Hindlimb muscle (tissue), 1 donor: Measurements from ENCODE around the gene EIF3I. TPM values are rescaled to one million over a fixed set of nuclear protein-coding genes. Genes with fewer than 3 reads are reported as not detected.

Experiments
- DNase-seq: peaks from one replicate; pipeline ENCODE4 v3.0.0-alpha.2; 2013
- polyA plus RNA-seq: library from polyadenylated mRNA; unstranded; fragments of 120-200 nt; gene quantifications from one replicate; pipeline ENCODE4 v1.2.1, GENCODE V29; 2013; ENCODE audit not compliant: insufficient read length

The EIF3I gene
- polyA plus RNA-seq, 1 donor = 149 TPM

- DNase-seq = no peak
Measured at GRCh38 chr1:32198237-32199042, 23.8 kb upstream of the EIF3I start.

DNA sequence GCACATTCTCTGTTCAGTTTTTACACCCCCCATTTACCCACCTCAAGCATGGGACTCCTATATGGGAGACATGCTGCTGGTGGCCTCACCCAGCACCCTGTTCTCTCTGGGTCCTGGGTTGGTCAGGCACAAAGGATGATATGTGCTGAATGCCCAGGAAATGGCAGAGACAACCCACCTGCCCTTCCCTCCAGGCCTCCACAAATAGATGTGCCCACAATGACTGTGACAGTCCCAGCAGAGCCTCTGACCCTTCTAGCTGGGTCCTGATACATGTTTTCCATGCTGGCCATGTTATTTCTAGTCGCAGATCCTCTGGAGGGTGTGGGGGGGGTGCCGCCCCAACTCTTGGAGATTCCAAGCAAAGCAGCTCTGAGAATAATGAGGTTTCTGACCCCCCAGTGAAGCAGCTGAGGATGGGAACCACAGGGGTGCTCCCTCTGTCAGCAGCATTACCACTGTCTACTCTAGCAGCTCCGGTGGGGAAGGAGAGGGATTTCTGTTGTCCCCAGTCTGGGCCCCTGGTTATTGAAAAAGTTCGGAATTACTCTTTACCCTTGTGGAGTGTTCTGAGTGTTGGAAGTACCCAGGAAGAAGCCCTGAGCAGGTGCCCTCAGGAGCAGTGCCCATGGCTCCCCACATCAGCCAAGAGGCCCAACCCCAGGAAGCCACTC, 23.0 kb upstream of the EIF3I start:
- no peak for DNase-seq

- DNase-seq = peak; percentile 45
Measured at GRCh38 chr1:32199717-32200072, 22.5 kb upstream of the EIF3I start.

GRCh38 chr1:32200226-32201010, 21.8 kb upstream of the EIF3I start, which contains the start of gene CCDC28B:
TSS of gene CCDC28B (plus strand) at chr1:32200595. CDS start at chr1:32201936, 1,341 bp downstream.
- DNase-seq = peak; percentile 87

DNA sequence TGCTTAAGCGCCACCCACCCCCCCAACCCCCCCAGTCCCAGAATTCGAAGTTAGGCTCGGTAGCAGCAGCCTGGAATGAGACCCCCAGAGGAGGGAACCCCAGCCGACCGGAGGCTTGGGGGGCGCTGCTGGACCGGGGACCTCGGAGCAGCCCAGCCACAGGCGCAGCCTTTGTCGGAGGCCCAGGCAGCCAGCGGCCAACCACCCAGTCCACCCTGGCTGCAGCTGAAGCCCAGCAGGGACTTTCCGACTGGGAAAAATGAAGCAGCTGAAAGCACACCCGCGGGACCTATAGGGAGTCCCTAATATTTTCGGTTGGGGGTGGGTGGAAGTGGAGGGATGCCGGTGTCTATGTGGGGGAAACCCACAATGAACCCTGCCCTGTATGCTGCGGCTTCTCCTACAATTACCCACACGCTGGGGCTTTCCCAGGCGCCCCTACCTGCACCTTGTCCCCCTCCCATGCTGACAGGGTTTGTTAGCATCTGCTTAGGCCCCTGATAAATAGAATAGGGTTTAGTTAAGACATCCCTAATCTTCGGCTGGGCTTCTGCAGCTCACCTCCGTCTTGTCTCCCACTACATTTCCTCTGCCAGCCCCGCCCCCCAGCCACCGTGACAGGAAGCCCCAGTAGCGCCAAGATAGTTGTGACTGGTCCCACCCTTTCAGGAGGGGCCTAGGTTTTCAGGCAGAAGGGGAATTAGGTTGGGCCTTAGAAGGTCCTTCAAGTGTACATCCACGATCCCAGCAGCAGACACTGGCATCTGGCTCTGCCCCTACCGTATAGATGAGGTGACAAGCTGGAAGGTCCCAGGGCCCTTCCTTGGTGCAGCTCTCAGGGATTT, 21.0 kb upstream of the EIF3I start:
- peak; percentile 77 for DNase-seq

DNA sequence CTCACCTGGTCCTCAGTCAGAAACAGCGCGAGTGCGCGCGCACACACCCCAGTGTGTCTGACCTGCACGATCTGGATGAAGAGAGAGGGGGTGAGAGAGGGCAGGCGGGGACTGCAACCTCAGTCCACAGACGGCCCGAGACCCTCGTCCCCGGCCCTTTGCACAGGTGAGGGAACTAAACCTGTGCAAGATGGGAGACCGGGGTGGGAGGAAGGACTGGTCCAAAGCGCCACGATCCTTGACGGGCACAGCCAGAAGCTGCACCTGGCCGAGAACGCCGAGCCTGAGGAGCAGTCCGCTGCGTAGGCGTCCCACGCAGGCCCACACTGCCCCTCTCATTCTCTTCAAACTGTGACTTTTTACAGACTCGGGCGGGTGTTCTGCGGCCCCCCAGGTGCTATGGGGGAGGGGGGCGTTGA, 17.3 kb upstream of the EIF3I start:
- no peak for DNase-seq

GRCh38 chr1:32205401-32206370, 16.5 kb upstream of the EIF3I start, which contains the start of gene IQCC:
TSS of gene IQCC (plus strand) at chr1:32205671. CDS start at chr1:32205682, 11 bp downstream.
- peak; percentile 88 for DNase-seq

- DNase-seq = no peak
Measured at GRCh38 chr1:32208469-32208868, 13.7 kb upstream of the EIF3I start.

DNA sequence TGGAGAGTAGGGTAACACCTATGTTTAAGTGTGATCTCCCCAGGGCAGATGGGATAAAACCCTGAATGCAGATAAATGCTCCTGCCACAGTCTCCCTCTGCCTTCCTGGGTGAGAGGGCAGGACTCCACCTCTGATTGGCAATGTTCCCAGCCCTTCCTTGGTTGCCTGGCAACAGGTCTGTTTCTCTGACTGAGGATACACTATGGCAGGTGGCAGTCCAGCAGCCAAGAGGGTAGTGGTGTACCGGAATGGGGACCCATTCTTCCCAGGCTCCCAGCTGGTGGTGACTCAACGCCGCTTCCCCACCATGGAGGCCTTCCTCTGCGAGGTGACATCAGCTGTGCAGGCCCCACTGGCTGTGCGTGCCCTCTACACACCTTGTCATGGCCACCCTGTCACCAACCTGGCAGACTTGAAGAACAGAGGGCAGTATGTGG, 13.3 kb upstream of the EIF3I start, which contains the start of gene DCDC2B:
Gene DCDC2B (plus strand): TSS at position 199 of the 438 bp plus-strand sequence. CDS start 5 bp downstream, at position 204.
- no peak for DNase-seq

DNA sequence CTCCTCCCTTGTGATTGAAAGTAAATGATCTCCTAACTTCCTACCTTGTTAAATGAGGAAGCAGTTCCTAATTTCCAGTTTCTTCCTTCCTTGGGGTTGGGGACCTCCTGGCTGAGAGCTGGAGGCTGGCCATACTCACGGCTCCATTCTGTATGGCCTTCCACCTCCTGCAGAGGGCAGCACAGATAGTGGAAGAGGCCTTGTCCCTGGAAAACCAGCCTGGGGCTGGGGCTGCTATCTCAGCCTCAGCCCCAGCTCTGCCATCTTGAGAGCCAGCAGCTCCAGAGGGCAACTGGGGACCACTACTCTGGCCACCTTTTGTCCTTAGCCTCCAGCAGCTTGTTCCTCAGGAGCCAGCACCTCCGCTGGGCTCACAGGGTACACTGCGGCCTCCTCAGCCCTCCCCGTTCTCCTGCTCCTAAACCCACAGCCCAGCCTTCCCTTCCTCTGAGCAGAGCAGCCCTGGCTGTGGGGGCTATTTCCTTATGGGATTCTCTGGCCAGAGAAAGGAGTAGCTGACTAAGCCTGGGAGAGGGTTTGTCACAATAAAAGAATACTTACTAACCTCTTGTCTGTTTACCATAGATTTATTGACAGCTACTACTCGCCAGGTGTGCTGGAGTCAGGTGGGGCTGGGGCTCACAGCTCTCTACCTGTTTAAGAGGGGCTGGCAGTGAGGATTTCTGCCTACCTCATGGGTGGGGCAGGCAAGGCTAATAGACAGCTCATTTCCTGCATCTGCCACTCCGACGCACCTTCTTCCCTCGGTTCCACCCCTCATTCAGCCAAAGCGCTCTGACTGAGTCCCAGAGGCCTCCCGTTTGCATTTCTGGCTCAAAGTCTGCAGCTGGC, 6.4 kb upstream of the EIF3I start:
- DNase-seq = no peak

- DNase-seq = no peak
Measured at GRCh38 chr1:32216566-32216965, 5.6 kb upstream of the EIF3I start.

GRCh38 chr1:32219022-32219421, 3.2 kb upstream of the EIF3I start:
- DNase-seq = no peak

- DNase-seq = no peak
Measured at GRCh38 chr1:32220746-32221580, 1.2 kb upstream of the EIF3I start.

- DNase-seq = no peak
Measured at GRCh38 chr1:32221581-32221979, 627 bp upstream of the EIF3I start.

DNA sequence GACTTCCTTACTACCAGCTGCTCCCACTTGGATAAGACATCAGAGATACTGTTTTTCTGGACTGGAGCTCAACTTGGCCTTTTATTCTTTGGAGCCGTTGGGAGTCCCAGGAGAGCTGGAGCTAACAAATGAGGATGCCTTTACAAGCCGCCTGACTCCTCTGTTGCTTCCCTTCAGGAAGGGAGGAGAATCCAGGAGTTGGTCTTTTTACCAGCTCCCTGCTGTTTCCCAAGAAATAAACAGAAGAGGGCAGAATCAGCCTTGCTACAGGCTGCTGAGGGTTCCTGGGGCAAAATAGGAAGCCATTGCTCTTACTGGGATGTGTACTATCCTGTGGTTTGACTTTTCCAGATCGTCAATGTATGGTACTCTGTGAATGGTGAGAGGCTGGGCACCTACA, 1.5 kb downstream of the EIF3I start:
- DNase-seq = no peak

DNA sequence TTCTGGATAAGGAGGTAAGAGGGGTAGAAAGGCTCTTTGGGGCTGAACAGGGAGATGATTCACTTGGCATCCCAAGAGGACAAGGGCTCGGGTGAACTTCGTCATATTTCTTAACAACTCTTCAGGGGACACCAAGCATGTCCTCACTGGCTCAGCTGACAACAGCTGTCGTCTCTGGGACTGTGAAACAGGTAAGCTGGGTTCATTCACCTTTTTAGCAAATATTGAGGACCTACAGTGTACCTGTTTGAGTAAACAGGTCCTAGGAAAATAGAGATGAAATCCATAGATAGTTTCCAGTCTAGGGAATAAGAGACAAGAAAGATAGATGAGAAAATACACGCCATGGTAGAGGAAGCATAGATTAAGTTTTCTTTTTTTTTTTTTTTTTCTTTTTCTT, 2.1 kb downstream of the EIF3I start:
- no peak for DNase-seq

GRCh38 chr1:32228771-32229170, 6.6 kb downstream of the EIF3I start:
- no peak for DNase-seq

DNA sequence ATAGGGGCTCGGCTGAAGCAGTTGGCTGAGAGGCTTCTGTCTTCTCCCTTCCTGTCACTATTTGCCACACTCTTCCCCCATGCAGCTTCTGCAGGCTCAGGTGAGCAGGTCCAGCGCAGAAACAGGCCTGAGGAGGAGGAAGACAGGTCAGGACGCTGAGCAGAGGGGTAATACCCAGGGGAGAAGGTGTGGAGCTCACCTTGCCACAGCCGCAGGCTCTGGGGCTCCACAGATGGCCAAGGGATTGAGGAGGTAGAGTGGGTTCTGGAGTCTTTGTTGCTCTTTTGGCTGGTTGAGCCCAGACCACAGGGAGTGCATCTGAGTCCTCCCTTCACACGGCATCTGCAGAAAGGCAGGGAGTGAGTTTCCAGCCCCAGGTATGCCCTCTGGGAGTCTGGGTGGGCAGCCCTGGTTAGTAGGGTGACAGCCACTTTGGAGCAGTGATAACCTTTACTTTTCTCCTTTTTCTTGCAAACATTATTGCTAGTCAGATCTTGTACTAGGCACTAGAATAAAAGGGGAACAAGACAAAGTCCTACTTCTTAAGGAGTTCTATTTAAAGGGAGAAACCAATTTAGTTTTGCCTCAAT, 9.7 kb downstream of the EIF3I start:
- DNase-seq = no peak
